GM23248 (cell line): ENCODE results near the gene CSRP3. TPM values are rescaled to one million over a fixed set of nuclear protein-coding genes. Genes with fewer than 3 reads are reported as not detected.

Source experiments
- DNase-seq: peaks from one replicate; pipeline ENCODE4 v3.0.0-alpha.2; 2015
- H2AFZ ChIP-seq: fragments of 200-600 bp; sonication (generic); 2 replicates; pipeline ENCODE4 v1.6.1; 2016; ENCODE audit warnings: antibody characterized with exemption
- H3F3A ChIP-seq: fragments of 200-600 bp; sonication (generic); 2 replicates; pipeline ENCODE4 v1.6.1; 2016; ENCODE audit warnings: mild to moderate bottlenecking, antibody characterized with exemption, mixed run types; ENCODE audit not compliant: insufficient read depth
- H3K27ac ChIP-seq: fragments of 200-600 bp; sonication (generic); 2 replicates; pipeline ENCODE4 v1.5.1; 2016; ENCODE audit warnings: mild to moderate bottlenecking
- H3K27me3 ChIP-seq: fragments of 200-600 bp; sonication (generic); replicated peaks from 2 replicates; pipeline ENCODE4 v1.6.1; 2016; ENCODE audit warnings: mild to moderate bottlenecking; ENCODE audit not compliant: insufficient read depth
- H3K36me3 ChIP-seq: fragments of 200-600 bp; sonication (generic); 2 replicates; pipeline ENCODE4 v1.6.1; 2016; ENCODE audit warnings: low read depth, mild to moderate bottlenecking
- H3K4me1 ChIP-seq: fragments of 200-600 bp; sonication (generic); 2 replicates; pipeline ENCODE4 v1.6.1; 2016; ENCODE audit warnings: mild to moderate bottlenecking; ENCODE audit not compliant: insufficient read depth
- H3K4me2 ChIP-seq: fragments of 200-600 bp; sonication (generic); one replicate; pipeline ENCODE4 v1.6.1; 2016; ENCODE audit warnings: mild to moderate bottlenecking; ENCODE audit not compliant: unreplicated experiment
- H3K4me3 ChIP-seq: fragments of 200-600 bp; sonication (generic); 2 replicates; pipeline ENCODE4 v1.5.1; 2016; ENCODE audit warnings: mild to moderate bottlenecking
- H3K79me2 ChIP-seq: fragments of 200-600 bp; sonication (generic); 2 replicates; pipeline ENCODE4 v1.6.1; 2016; ENCODE audit warnings: mild to moderate bottlenecking; ENCODE audit not compliant: insufficient read depth
- H3K9ac ChIP-seq: fragments of 200-600 bp; sonication (generic); 2 replicates; pipeline ENCODE4 v1.6.1; 2016; ENCODE audit warnings: mild to moderate bottlenecking
- H3K9me2 ChIP-seq: fragments of 200-600 bp; sonication (generic); 2 replicates; pipeline ENCODE4 v1.6.1; 2016; ENCODE audit warnings: mixed run types, mild to moderate bottlenecking, moderate library complexity; ENCODE audit not compliant: insufficient read depth
- H3K9me3 ChIP-seq: fragments of 200-600 bp; sonication (generic); one replicate; pipeline ENCODE4 v1.6.1; 2017; ENCODE audit warnings: low read depth
- H4K20me1 ChIP-seq: fragments of 200-600 bp; sonication (generic); 2 replicates; pipeline ENCODE4 v1.6.0; 2016; ENCODE audit not compliant: insufficient read depth
- EZH2 ChIP-seq: fragments of 200-600 bp; sonication (generic); IDR thresholded peaks from 2 replicates; pipeline ENCODE4 v1.6.1; 2018; ENCODE audit warnings: antibody characterized with exemption, mild to moderate bottlenecking; ENCODE audit not compliant: insufficient read depth, poor library complexity, severe bottlenecking
- EZH2phosphoT487 ChIP-seq: fragments of 200-600 bp; sonication (generic); IDR thresholded peaks from 2 replicates; pipeline ENCODE4 v1.6.1; 2018; ENCODE audit warnings: antibody characterized with exemption, moderate library complexity, mild to moderate bottlenecking, low read depth; ENCODE audit not compliant: insufficient read depth
- WGBS, 2 experiments: methylation state at CpG; one replicate each; pipeline ENCODE4 v1.1.6; 2015 to 2017; ENCODE audit warnings: low lambda C conversion rate in 2 of 2, low coverage in 1 of 2; ENCODE audit errors: missing lambda C conversion rate in 2 of 2; 5-methylcytosine and 5-hydroxymethylcytosine counted together
- in situ Hi-C: fragments of 300-500 bp; cut with MboI; formaldehyde crosslinking; loops from 2 replicates; pipeline ENCODE4 v1.15.0; 2020
- polyA plus RNA-seq: library from polyadenylated mRNA; unstranded; fragments of >200 nt; fragmentation: Nextera tagmentation; extraction: Ambion mirVana; gene quantifications from 2 replicates; pipeline ENCODE4 v1.2.1, GENCODE V29; 2016
- total RNA-seq: library from RNA; depleted of rRNA; stranded (reverse); fragments of >200 nt; shearing (Covaris generic); gene quantifications from 2 replicates; pipeline ENCODE4 v1.2.3, GENCODE V29; 2014

Gene CSRP3
- total and polyA plus RNA-seq, 2 experiments from 2014 or later: not detected

GRCh38 chr11:19185036-19185435 is 16.7 kb downstream of the CSRP3 start:
- Histone ChIP-seq H3K4me3 (no peak overlapping the region), H3K9me2 (no peaks in the 10 kb centered on the region), H3K4me1 (no peaks in the 10 kb centered on the region), H3K9me3 (no peaks in the 10 kb centered on the region), H3F3A (no peaks in the 10 kb centered on the region), H3K9ac (no peak overlapping the region), H3K79me2 (no peaks in the 10 kb centered on the region), H2AFZ (no peak overlapping the region), H3K36me3 (no peaks in the 10 kb centered on the region), H4K20me1 (no peaks in the 10 kb centered on the region), H3K27ac (no peak overlapping the region), H3K27me3 (0 out of 2 replicates have a peak, but pooled peaks cover 7% of the 10 kb centered on the region), H3K4me2 (no peak overlapping the region)
- no peak for DNase-seq
- TF ChIP-seq EZH2 (no peak), EZH2phosphoT487 (no peak)
- WGBS, 2 experiments: 56 to 58% methylated on average over 2 of the region's 2 CpGs
- in situ Hi-C loops: no loop called here

GRCh38 chr11:19183646-19184045 is 18.1 kb downstream of the CSRP3 start:
- no peaks in the 10 kb centered on the region for H3K27me3 ChIP-seq
- no peaks in the 10 kb centered on the region for H3K9me3 ChIP-seq
- no peak overlapping the region for H3K9ac ChIP-seq
- H3K79me2 ChIP-seq: no peaks in the 10 kb centered on the region
- in situ Hi-C loops: no loop called here
- DNase-seq: no peak
- TF ChIP-seq EZH2 (no peak), EZH2phosphoT487 (no peak)
- H4K20me1 ChIP-seq: no peaks in the 10 kb centered on the region
- H3K9me2 ChIP-seq: no peaks in the 10 kb centered on the region
- no peaks in the 10 kb centered on the region for H3K36me3 ChIP-seq
- no peak overlapping the region for H3K4me3 ChIP-seq
- no peaks in the 10 kb centered on the region for H3F3A ChIP-seq
- no peaks in the 10 kb centered on the region for H3K4me1 ChIP-seq
- no peak overlapping the region for H3K4me2 ChIP-seq
- no peak overlapping the region for H3K27ac ChIP-seq
- no peak overlapping the region for H2AFZ ChIP-seq
- WGBS, 2 experiments: 91 to 92% methylated on average over 7 of the region's 7 CpGs

GRCh38 chr11:19181531-19182261 is 20.1 kb downstream of the CSRP3 start:
- H3K27ac ChIP-seq: no peak overlapping the region
- 82 to 86% methylated on average over 5 of the region's 5 CpGs for WGBS, 2 experiments
- TF ChIP-seq EZH2phosphoT487 (no peak), EZH2 (no peak)
- H3K79me2 ChIP-seq: no peaks in the 10 kb centered on the region
- H3K9me3 ChIP-seq: no peaks in the 10 kb centered on the region
- no peak overlapping the region for H3K4me2 ChIP-seq
- DNase-seq: no peak
- no peaks in the 10 kb centered on the region for H3K27me3 ChIP-seq
- in situ Hi-C loops: no loop called here
- H3K4me1 ChIP-seq: no peaks in the 10 kb centered on the region
- H2AFZ ChIP-seq: no peak overlapping the region
- H3K4me3 ChIP-seq: no peak overlapping the region
- no peaks in the 10 kb centered on the region for H3K9me2 ChIP-seq
- H3K36me3 ChIP-seq: no peaks in the 10 kb centered on the region
- no peaks in the 10 kb centered on the region for H3F3A ChIP-seq
- H4K20me1 ChIP-seq: no peaks in the 10 kb centered on the region
- H3K9ac ChIP-seq: no peak overlapping the region

GRCh38 chr11:19176629-19177186 is 25.1 kb downstream of the CSRP3 start:
- no peaks in the 10 kb centered on the region for H3K9me3 ChIP-seq
- H3K4me3 ChIP-seq: no peak overlapping the region
- no peaks in the 10 kb centered on the region for H3F3A ChIP-seq
- no peak overlapping the region for H2AFZ ChIP-seq
- no peaks in the 10 kb centered on the region for H3K27me3 ChIP-seq
- H3K9ac ChIP-seq: no peak overlapping the region
- DNase-seq: no peak
- no peak for TF ChIP-seq EZH2
- TF ChIP-seq EZH2phosphoT487: no peak
- no peak overlapping the region for H3K27ac ChIP-seq
- no peaks in the 10 kb centered on the region for H3K9me2 ChIP-seq
- no peak overlapping the region for H3K4me2 ChIP-seq
- H4K20me1 ChIP-seq: no peaks in the 10 kb centered on the region
- H3K4me1 ChIP-seq: no peaks in the 10 kb centered on the region
- WGBS, 2 experiments: 96 to 99% methylated on average over 2 of the region's 2 CpGs
- in situ Hi-C loops: no loop called here
- no peaks in the 10 kb centered on the region for H3K79me2 ChIP-seq
- H3K36me3 ChIP-seq: no peaks in the 10 kb centered on the region
